ENCODE results near the gene CEP55. TPM values are rescaled to one million over a fixed set of nuclear protein-coding genes. Genes with fewer than 3 reads are reported as not detected.
A peak's percentile ranks its signal among the peaks of the same experiment; 100 is the strongest.

CEP55 gene
- total RNA-seq, 1 donor from 2014 or later: 7.8 TPM

DNA sequence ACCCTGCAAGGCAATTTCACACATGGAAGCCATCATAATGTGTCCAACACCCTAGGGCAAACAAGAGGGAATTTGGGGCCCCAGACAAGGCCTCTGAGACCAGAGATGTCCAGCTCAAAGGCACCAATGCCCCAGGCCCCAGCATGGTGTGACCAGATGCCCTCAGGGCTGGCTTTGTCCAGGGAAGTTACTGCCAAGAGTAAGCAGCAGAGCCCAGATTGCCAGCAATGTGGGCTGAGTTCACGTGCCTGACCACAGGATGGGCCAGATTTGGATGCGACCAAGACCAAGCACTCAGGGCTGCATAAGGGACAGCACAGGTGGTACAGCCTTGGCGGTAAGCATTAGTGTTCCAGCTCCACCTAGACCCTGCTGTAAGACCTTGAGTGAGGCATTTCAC, 27.0 kb upstream of the CEP55 start:
- DNase-seq: no peak

DNA sequence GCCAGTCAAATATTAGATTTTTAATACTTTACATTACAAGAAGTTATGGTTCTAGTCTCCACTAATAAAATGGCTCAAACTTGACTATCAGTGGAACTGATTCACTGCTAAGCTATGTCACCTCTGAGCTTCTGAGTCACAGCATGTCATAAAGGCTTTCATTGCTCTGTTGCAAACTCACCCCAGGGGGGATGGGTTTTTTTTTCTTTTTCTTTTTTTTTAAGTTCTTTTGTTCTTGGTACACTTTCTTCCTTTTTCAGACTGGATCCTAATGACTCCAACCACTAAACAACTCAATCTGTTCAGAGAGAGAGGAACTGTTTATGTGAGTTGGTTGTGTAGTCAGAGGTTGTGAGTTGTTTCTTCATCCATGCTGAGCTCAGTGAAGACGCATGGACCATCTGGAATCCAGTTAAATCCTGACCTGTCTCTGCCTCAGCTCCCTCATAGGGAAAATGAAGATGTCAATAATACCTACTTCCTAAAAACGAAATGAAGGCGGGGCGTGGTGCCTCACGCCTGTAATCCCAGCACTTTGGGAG, 25.2 kb upstream of the CEP55 start:
- DNase-seq: no peak

DNA sequence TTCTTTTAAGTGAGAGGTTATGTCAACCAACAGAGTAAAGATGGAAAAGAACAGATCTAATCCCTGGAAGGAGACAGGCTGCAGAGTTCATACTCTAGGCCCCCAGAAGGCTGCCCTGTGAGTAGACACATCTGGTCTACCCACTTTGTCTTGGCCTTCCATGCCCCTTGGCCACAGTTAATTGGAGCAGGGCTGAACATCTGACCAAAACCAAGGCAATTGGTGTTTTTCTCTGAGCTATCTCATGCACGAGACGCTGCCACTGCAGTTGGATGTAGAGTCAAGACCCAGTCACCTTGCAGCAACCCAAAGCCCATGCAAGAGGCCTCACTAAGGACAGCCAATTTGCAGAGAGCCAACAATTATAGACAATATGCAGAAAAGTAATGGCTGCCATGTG, 23.3 kb upstream of the CEP55 start:
- DNase-seq: no peak

DNA sequence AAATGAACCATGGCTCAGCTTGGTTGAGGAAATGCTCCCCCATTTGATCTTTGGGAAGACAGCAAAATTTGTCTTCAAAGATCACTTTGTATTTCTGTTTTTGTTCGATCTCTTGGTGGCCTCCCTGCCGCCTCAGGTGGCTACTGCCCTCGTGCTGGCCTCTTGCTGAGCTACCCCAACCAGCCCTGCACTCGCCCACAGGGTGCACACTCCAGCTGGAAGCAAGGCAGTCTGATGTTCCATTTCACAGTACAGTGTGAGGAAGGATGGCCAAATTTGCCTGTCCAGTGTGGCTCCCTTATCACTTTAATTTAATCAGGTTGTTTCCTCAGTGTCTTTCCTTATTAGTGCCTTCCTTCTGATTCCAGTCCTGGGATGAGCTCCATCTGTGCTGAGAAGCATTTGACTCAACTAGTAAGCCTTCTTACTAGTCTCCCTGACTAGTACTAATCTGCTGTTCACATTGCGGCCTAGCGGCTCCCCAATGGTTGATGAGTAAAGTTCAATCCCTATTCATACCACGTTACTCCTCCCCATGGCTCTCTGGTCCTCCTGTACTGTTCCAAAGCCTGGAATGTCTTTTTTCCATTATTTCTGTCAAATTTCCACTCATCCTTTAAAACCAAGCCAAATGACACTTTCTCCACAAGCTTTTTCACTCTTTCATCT, 22.5 kb upstream of the CEP55 start:
- no peak for DNase-seq

DNA sequence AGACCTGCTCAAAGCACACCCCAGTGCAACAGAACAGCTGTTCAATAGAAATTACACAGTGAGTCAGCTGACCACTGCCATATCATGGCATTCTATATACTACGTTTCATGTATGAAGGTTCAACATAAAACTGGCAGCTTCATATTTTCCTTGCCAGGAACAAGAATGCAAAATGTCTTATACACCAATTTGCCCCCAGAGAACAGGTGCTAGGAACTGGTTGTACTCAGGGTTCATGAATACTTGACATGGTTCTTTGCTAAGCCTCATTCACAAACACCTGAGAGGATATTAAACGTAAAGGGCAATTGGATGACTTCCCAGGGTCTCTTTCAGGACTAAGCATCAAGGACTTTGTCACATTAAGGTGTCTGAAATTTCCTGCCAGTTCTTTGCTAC, 21.2 kb upstream of the CEP55 start:
- DNase-seq: no peak

DNA sequence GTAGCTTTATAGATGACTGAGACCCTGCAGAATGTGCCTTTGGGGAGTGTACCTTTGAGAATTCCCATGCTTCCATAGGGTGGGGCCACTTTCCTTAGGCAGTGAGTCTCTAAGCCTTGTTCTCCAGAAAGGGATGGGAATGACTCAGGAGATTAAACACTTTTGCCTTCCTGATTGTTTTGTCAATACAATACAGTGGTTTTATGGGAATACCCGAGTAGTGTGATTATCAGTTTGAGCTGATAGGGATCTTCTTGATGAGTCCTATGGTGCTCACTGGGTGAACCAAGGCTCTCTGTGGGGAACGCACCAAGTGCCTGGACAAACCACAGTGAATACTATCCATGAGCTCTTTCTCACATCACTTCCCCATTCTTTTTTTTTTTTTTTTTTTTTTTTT, 20.5 kb upstream of the CEP55 start:
- no peak for DNase-seq

DNA sequence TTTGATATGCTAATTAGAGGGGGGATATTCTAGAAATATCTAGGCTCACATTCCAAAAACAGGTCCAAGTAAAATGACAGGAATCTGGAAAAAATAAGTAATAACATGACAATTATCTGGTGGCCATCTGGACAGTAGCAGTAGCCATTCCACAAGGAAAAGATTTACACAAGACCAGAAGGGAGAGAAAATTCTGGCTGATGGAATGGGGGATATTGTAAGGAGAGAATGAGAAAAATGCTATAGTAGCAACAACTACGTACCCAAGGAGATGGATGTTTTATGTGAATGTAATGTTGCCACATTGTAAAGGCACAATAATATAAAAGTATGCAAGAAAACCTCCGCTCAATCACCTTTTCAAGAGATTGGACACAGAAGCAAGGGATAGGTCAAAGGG, 19.7 kb upstream of the CEP55 start:
- no peak for DNase-seq

DNA sequence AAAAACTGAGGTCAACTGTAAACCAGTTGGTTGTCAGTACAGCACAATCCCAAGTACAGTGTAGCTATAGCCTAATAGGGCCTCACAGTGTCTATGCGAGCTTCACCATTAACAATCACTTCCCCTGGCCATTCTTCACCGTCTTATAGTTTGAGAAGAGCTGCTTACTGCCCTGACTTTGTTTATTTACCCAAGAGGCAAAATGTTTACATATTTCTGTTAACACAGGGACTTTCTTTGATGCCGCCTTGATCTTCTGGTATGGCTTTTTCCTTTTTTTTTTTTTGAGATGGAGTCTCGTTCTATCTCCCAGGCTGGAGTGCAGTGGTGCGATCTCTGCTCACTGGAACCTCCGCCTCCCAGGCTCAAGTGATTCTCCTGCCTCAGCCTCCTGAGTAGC, 17.5 kb upstream of the CEP55 start:
- DNase-seq: no peak

DNA sequence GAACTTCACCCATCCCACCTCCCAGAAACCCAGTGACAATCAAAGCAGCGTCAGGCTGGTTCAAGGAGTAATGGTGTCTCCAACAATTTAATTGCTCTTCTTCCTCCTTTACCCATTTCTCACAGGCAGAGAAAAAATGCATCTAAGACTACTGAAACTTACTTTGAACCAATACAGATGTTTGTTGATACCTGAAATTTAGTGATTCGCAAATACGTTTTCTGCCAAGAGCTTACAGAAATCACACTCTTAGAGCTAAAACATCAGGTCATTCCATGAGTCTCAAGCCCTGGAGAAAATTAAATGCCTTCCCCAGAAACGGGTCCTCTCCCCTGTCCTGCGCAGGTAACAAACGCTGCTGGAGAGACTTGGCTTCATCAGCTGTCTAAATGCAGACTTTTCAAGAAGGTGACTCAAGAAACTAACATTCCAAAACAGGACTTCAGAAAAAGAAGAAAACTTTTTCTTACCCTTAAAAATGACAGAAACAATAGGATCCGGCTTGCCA, 14.7 kb upstream of the CEP55 start:
- DNase-seq: peak; percentile 58

DNA sequence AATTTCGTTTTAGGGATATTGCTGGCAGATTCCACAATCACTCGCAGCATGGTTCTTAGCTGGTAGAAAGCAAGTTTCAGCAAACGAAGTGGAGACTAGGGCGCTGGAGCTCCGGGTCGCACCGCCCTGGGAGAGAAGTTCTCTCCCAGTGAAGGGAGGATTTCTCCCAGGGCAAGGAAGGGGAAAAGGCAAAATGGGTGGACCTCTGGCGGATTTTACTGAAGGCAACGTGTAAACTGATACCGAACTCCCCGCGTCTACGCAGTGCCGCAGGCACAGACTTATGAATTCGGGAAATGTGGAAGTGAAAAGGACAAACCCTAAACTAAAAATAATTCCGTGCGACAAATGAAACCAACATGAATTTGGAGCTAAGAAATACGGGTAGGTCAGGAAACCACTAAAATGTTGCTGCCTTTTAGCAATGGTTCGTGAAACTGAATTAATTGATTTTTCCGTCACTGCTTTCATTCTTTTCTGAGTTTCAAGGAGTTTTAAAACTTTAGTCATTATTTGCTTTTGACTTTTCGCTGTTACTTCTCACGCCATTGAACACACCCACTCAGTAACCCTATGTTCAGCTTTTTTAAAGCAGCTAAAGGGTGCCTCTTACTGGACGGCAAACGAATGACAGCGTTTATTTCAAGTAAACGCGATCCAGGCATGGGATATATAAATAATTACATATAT, 14.1 kb upstream of the CEP55 start, which contains the start of gene MYOF:
MYOF (minus strand) TSS at position 190 of the 690 bp plus-strand sequence; CDS start at position 50, 140 bp downstream.
- peak; percentile 93 for DNase-seq

DNA sequence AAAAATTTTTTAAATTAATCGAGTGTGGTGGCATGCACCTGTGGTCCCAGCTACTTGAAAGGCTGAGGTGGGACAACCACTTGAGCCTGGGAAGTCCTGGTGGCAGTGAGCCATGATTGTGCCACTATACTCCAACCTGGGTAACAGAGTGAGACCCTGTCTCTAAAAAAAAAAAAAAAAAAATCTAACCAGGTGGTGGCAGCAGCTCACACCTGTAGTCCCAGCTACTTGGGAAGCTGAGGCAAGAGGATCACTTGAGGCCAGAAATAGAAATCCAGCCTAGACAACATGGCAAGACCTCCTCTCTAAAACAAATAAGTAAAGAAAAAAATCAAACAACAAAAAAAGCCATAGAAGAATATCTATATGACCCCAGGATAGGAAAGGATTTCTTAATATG, 10.7 kb upstream of the CEP55 start:
- no peak for DNase-seq

DNA sequence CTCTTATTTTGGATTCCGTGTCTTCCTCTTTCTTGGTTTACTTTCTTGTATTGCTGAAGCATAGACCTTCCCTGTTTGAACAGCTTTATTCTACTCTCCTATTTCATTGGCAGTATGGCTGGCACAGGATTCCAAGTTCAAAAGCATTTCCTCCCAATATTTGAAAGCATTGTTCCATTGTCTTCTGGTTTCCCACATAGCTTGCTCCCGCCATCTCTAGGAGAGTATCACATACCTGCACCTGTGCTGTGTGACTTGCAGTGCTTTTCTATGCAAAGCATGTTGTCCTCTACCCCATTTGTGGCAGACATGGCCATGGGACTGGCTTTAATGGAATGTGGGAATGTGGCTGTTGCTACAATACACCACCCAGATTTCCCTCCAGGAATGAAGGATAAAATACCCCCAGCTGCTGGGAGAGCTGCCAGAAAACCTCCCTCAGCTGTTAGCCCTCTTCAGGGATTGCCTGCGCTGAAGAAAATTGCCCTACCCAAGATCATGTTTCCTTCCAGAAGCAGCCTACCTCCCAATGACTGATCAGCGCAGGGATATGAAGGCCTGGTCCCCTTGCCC, 7.4 kb upstream of the CEP55 start:
- DNase-seq: no peak

DNA sequence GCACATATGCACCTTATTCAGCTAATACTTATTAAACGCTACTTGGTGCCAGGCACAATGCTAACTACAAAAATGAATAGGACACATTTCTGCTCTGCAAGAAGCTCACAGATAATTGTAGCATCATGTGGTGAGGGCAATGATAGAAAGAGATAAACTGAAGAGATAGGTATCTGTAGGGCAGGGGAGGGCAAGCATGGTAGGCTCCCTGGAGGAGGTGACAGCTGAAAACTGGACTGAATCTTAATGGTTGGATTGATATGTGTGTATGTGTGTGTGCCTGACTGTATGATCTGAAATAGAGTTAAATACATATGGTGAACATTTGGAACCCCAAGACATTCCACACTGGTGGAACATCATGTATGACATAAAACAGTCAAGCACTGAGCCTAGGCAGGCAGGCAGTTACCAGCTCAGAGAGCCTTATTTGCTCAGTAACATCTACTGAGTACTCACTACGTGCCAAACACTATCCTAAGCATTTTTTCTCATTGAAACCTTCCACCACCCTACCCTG, 4.8 kb upstream of the CEP55 start:
- no peak for DNase-seq

DNA sequence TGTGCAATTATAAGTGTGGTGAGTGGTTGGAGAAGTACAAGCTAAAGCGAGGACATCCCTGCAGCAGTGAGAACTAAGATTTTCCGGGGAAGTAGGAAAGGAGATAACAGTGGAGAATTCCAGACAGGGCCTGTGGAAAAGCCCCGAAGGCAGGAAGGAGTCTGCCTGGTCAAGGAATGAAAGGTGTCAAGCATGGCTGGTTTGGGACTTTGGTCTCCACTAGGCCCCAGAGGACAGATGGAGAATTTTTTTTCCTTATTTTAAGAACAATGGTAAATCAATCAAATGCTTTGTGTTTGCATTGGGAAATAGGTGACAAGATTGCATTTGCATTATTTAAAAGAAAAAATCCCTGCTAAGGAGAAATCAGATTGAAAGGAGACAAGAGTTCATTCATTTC, 3.2 kb upstream of the CEP55 start:
- no peak for DNase-seq

DNA sequence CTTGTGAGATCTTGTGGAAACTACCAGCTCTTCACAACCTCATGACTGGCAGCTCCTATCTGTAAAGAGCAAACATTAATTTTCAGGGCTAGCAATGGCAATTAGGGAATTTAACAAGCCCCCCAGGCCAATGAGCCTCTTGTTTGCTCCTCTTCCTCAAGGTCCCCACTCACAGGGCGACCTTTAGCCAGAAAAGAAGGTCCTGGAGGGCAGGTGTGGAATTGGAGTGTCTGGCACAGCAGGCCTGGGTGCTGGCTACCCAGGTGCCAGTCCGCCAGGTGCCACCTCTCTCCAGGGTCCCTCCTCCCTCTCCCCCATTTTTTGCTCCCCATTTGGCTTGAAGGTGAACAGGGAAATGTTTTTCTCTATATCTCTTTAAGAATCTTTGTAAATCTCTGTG, 1.9 kb upstream of the CEP55 start:
- no peak for DNase-seq

DNA sequence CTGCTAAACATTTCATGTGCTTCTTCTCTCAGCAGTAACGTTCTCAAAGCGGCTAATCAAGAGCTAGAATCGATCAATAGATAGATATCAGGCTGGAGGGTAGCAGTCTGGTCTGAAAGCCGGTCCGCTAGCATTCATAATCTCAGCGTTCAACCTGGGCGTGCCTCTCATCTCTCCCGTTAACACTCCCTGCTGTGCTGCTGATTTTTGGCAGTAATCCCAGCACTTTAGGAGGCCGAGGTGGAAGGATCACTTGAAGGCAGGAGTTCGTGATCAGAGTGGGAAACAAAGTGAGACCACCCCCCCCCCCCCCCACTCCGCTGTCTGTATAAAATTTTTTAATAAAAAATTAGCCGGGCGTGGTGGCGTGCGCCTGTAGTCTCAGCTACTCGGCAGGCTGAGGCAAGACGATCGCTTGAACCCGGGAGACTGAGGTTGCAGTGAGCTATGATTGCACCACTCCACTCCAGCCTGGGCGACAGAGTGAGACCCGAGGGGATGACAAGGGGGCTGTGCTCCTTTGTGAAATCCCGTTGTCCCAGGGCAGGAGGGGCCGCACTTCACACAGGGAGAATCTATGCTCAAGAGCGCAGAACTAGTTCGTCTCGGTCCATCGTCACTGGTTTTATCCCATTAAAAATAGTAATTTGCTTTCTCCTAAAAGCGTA, 624 bp upstream of the CEP55 start:
- DNase-seq: no peak

DNA sequence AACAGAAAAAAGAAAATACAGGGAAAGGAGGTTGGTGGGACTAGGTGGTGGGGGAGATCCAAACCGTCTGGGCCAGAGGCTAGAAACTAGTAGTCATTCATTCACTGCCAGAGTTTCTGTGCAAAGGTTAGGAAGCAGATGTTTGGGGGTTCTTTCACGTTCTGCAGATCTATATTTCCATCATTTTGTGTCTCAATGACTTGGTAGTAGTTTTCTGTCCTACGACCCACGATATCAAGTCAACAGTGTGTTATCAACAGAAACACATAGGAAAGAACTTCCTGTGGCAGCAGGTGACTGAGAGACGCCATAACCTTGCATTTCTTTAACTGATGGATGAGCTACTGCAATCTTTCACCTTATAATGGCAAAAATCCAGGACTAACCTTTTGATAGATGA, 1.8 kb downstream of the CEP55 start:
- no peak for DNase-seq

DNA sequence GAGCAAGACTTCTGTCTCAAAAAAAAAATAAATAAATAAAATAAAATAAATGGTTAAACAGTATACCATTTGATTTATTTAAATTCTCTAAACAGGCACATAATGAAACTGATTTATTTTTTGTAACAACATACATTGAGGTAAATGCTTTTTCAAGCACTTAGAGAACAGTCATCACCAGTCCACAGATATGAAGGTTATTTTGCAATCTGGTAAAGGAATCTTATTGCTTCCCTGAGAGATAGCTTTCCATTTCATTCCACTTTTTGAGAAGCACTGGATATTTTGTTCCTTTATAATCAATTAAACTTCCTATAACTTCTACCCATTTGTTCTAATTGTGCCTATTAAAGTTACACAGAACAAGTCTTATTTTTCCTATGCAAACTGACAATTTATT, 5.2 kb downstream of the CEP55 start:
- DNase-seq: no peak

DNA sequence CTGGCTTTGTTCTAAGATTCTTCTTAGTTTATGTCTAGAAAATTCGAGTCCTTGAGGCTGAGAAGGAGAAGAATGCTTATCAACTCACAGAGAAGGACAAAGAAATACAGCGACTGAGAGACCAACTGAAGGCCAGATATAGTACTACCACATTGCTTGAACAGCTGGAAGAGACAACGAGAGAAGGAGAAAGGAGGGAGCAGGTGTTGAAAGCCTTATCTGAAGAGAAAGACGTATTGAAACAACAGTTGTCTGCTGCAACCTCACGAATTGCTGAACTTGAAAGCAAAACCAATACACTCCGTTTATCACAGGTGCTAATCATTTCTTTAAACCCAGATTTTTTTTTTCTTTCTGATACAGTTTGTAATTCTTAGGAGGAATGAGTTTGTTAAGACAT, 6.7 kb downstream of the CEP55 start:
- DNase-seq: no peak

DNA sequence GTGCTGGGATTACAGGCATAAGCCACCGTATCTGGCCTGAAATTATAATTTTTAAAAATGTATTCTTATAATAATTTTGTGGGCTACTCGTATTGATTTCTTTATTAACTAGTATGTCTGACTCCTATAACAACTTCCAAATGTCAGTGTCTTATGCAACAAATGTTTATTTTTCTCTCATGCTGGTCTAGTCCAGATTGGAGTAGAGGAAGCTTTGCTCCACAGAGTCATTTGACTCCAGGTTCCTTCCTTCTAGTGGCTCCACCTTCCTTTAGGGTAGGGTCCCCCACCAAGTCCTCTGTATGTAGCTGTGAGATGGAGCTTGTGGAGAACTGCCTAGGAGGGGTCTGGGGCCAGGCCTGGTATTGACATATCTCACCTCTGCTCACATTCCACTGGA, 8.7 kb downstream of the CEP55 start:
- DNase-seq: no peak

DNA sequence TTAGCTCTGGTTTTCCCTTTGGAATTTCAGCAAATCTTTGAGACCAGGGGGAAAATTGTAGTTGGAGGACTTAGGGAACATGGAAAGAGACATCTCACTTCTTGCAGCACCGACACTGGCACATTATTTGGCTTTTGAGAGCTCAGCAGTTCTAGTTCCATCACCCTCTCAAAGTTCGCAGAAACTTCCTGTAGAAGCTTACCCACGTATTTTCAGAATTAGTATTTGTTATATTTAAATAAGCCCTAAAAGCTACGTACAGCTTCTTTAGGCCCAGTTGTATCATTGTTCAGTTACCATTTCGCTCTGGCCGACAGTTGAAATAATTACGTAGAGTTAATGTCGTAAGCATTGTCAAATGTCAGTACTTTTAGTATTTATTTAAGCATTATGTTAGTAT, 13.4 kb downstream of the CEP55 start:
- DNase-seq: no peak

DNA sequence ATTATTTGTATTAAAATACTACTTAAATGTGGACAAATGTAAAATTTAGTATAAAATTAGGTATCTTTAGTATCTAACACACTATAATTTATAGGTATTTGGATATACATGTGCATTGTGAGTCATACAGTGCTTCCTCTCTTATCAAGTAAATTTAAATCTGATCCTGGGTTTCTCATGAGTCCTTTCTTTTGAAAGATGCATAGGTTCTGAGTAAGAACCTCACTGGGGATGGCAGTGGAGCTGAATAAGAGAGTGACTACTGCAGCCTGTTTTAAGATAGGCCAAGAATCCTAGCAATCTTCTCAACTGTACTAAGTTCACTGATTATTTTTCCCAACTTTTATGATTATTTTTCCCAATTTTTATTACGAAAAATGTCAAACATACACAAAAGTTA, 16.2 kb downstream of the CEP55 start:
- DNase-seq: no peak

DNA sequence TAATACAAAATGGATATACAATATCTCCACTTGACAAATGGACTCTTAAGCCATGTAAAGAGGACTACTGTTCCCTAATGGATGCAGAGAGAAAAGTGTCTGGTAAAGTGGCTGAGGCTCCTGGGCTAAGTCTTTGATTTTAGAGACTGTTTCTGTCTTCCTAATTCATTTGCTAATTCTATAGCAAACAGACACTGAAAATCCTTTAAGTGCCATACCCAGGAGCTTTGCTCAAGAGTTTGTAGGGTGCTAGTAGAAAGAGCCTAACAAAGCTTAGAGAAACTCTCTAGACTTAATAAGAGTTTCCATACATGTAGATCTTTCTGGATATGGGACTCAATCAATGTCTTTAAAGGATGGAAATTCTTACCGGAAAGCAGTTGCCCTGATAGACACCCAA, 16.7 kb downstream of the CEP55 start:
- DNase-seq: no peak
